GM12892 (cell line): ENCODE results near the gene SMIM8.

Experiments
- POLR2A ChIP-seq: IDR thresholded peaks from 2 replicates; pipeline ENCODE4 v1.6.1; 2011; ENCODE audit warnings: low read depth, low read length, control low read depth
- TAF1 ChIP-seq: IDR thresholded peaks from 2 replicates; pipeline ENCODE4 v1.6.1; 2011; ENCODE audit warnings: low read depth, mild to moderate bottlenecking, control low read depth, low read length, borderline replicate concordance

GRCh38 chr6:87341899-87342298 lies 19.5 kb downstream of the SMIM8 start:
- TF ChIP-seq POLR2A (no peak), TAF1 (no peak)
